Naive thymus-derived CD4-positive, alpha-beta T cell (primary cell): ENCODE results near the gene PDCD2L. TPM values are rescaled to one million over a fixed set of nuclear protein-coding genes. Genes with fewer than 3 reads are reported as not detected.
A peak's percentile ranks its signal among the peaks of the same experiment; 100 is the strongest.
"Not testable (repeated sequence)": the region's sequence is repeated elsewhere in the genome, so short reads cannot be mapped to it uniquely, and the experiment has no call there.

Source experiments
- ATAC-seq: fragments of 150-1000 bp; cut with Tn5 transposase; 2 replicates; pipeline ENCODE4 v1.10.0; 2021; ENCODE audit warnings: mild to moderate bottlenecking, moderate library complexity
- CTCF ChIA-PET: fragments of 350-600 bp; sonication (Branson Sonifier 250); formaldehyde crosslinking; loops from one replicate; lab custom pipeline; 2021; ENCODE audit warnings: antibody characterized with exemption; lab: Charles Lee
- POLR2A ChIA-PET: fragments of 350-600 bp; sonication (Branson Sonifier 250); formaldehyde crosslinking; loops from one replicate; lab custom pipeline; 2021; ENCODE audit warnings: antibody characterized with exemption, inconsistent platforms; lab: Charles Lee
- DNase-seq, 9 donors: peaks; one replicate each; pipeline versions ENCODE4 v3.0.0 to v3.0.0-alpha.2; 2020 to 2022; ENCODE audit warnings: mixed read lengths in 1 of 9
- H3K27ac ChIP-seq: one replicate; pipeline ENCODE4 v1.7.0; 2013; ENCODE audit warnings: mild to moderate bottlenecking, low read depth, low read length, moderate library complexity
- H3K27me3 ChIP-seq, 2 donors: one replicate each; pipeline ENCODE4 v1.7.0; 2013; ENCODE audit warnings: low read length in 2 of 2, mild to moderate bottlenecking in 2 of 2, moderate library complexity in 2 of 2; ENCODE audit not compliant: control insufficient read depth in 2 of 2, insufficient read depth in 2 of 2
- H3K36me3 ChIP-seq, 3 experiments: 1 replicate in 2 of 3; 2 replicates in 1 of 3; pipeline ENCODE4 v1.7.0; 2013; ENCODE audit warnings: low read length in 3 of 3, mild to moderate bottlenecking in 3 of 3, moderate library complexity in 1 of 3; ENCODE audit not compliant: insufficient read depth in 3 of 3, control insufficient read depth in 2 of 3
- H3K4me1 ChIP-seq, 2 donors: one replicate each; pipeline ENCODE4 v1.7.0; 2013; ENCODE audit warnings: low read length in 2 of 2, mild to moderate bottlenecking in 2 of 2, moderate library complexity in 1 of 2; ENCODE audit not compliant: control insufficient read depth in 2 of 2, insufficient read depth in 2 of 2
- H3K4me3 ChIP-seq: 2 replicates; pipeline ENCODE4 v1.7.0; 2013; ENCODE audit warnings: mild to moderate bottlenecking, low read length
- H3K9me3 ChIP-seq, 3 experiments: 1 replicate in 2 of 3; 2 replicates in 1 of 3; pipeline ENCODE4 v1.7.0; 2013; ENCODE audit warnings: low read length in 3 of 3; ENCODE audit not compliant: control insufficient read depth in 2 of 3
- H3K27ac Mint-ChIP-seq, 9 donors: one replicate each; pipeline ENCODE4 v1.8.0; 2020 to 2022; ENCODE audit warnings: mixed read lengths in 9 of 9, mild to moderate bottlenecking in 8 of 9, moderate library complexity in 5 of 9, inconsistent platforms in 2 of 9
- H3K27me3 Mint-ChIP-seq, 5 donors: one replicate each; pipeline ENCODE4 v1.8.0; 2021 to 2022; ENCODE audit warnings: mixed read lengths in 5 of 5, mild to moderate bottlenecking in 1 of 5
- H3K36me3 Mint-ChIP-seq, 5 donors: one replicate each; pipeline ENCODE4 v1.8.0; 2020 to 2022; ENCODE audit warnings: mixed read lengths in 5 of 5, mild to moderate bottlenecking in 3 of 5, inconsistent platforms in 1 of 5
- H3K4me1 Mint-ChIP-seq, 7 donors: one replicate each; pipeline ENCODE4 v1.8.0; 2020 to 2022; ENCODE audit warnings: mixed read lengths in 7 of 7, mild to moderate bottlenecking in 3 of 7, inconsistent platforms in 1 of 7
- H3K4me3 Mint-ChIP-seq, 10 donors: one replicate each; pipeline ENCODE4 v1.8.0; 2020 to 2022; ENCODE audit warnings: mild to moderate bottlenecking in 10 of 10, mixed read lengths in 10 of 10, moderate library complexity in 6 of 10, inconsistent platforms in 2 of 10
- H3K9me3 Mint-ChIP-seq, 11 donors: one replicate each; pipeline ENCODE4 v1.8.0; 2020 to 2022; ENCODE audit warnings: mixed read lengths in 11 of 11, mild to moderate bottlenecking in 4 of 11, inconsistent platforms in 1 of 11, moderate library complexity in 1 of 11
- intact Hi-C, 2 donors: fragments of 100-400 bp; cut with micrococcal nuclease; formaldehyde crosslinking; loops; one replicate each; pipeline ENCODE4 v1.15.1; 2023
- polyA plus RNA-seq, 2 donors: library from polyadenylated mRNA; unstranded; fragments of 300-500 nt; fragmentation: Illumina TruSeq; gene quantifications; one replicate each; pipeline ENCODE4 v1.2.3, GENCODE V29; 2021
- total RNA-seq, 6 experiments: library from RNA in 5 of 6; stranded (reverse) in 5 of 6; gene quantifications; 1 replicate in 5 of 6; 2 replicates in 1 of 6; pipeline ENCODE4 v1.2.3 and lab custom pipeline; 2021 to 2026

Gene PDCD2L
- total and polyA plus RNA-seq, 7 experiments from 2014 or later: 4.9 to 23.3 (median 14.4) TPM

GRCh38 chr19:34461375-34462100 is 57.3 kb downstream of the PDCD2L start:
- Histone ChIP-seq H3K27ac (no peak overlapping the region), H3K36me3 (peaks cover 24 to 89% (median 51%) of the 10 kb centered on the region in 3 experiments), H3K4me1 (no peaks in the 10 kb centered on the region), H3K9me3 (no peaks in the 10 kb centered on the region), H3K4me3 (no peak overlapping the region), H3K27me3 (no peaks in the 10 kb centered on the region)
- peaks cover 0 to 24% (median 7%) of the 10 kb centered on the region in 7 donors for H3K4me1 Mint-ChIP-seq
- POLR2A ChIA-PET: no interaction called here
- peak overlapping the region in 8 of 9 donors; percentile 22 to 70 (median 48) for H3K27ac Mint-ChIP-seq
- H3K4me3 Mint-ChIP-seq: no peak overlapping the region
- no peaks in the 10 kb centered on the region for H3K9me3 Mint-ChIP-seq
- peaks cover 23 to 56% (median 40%) of the 10 kb centered on the region in 5 donors for H3K36me3 Mint-ChIP-seq
- CTCF ChIA-PET: no interaction called here
- no peaks in the 10 kb centered on the region for H3K27me3 Mint-ChIP-seq
- ATAC-seq: no peak
- intact Hi-C loops: no loop called here
- no peak for DNase-seq

- H3K36me3 ChIP-seq: peaks cover 19 to 90% (median 48%) of the 10 kb centered on the region in 3 experiments
- peaks cover 0 to 21% (median 5%) of the 10 kb centered on the region in 7 donors for H3K4me1 Mint-ChIP-seq
- DNase-seq, H3K4me3 ChIP-seq, ATAC-seq, H3K4me3 Mint-ChIP-seq, H3K27me3 Mint-ChIP-seq, H3K9me3 ChIP-seq, CTCF ChIA-PET, H3K4me1 ChIP-seq, H3K27ac ChIP-seq, intact Hi-C loops, H3K27me3 ChIP-seq, POLR2A ChIA-PET, H3K9me3 Mint-ChIP-seq: not testable (repeated sequence)
- peak overlapping the region in 1 of 9 donors; percentile 72 for H3K27ac Mint-ChIP-seq
- peaks cover 19 to 56% (median 38%) of the 10 kb centered on the region in 5 donors for H3K36me3 Mint-ChIP-seq
These were observed 60.6 kb downstream of the PDCD2L start for GRCh38 chr19:34464785-34465184.

GRCh38 chr19:34468409-34468808 is 64.2 kb downstream of the PDCD2L start:
- intact Hi-C loops: no loop called here
- H3K4me3 ChIP-seq: no peak overlapping the region
- H3K36me3 ChIP-seq: peaks cover 0 to 84% (median 23%) of the 10 kb centered on the region in 3 experiments
- no peak for ATAC-seq
- no peaks in the 10 kb centered on the region for H3K27me3 ChIP-seq
- Mint-ChIP-seq H3K4me3 (no peak overlapping the region), H3K27ac (no peak overlapping the region), H3K36me3 (peaks cover 13 to 52% (median 36%) of the 10 kb centered on the region in 5 donors), H3K27me3 (no peaks in the 10 kb centered on the region), H3K9me3 (no peaks in the 10 kb centered on the region), H3K4me1 (peaks cover 0 to 4% (median 0%) of the 10 kb centered on the region in 7 donors)
- DNase-seq: no peak
- no peaks in the 10 kb centered on the region for H3K9me3 ChIP-seq
- ChIA-PET POLR2A (no interaction called here), CTCF (no interaction called here)
- H3K27ac ChIP-seq: no peak overlapping the region
- H3K4me1 ChIP-seq: no peaks in the 10 kb centered on the region

- CTCF ChIA-PET, POLR2A ChIA-PET, H3K4me3 ChIP-seq, H3K4me1 Mint-ChIP-seq, H3K9me3 ChIP-seq, ATAC-seq, DNase-seq, H3K27me3 Mint-ChIP-seq, H3K4me1 ChIP-seq, H3K27me3 ChIP-seq, H3K9me3 Mint-ChIP-seq, H3K4me3 Mint-ChIP-seq, H3K27ac ChIP-seq, intact Hi-C loops: not testable (repeated sequence)
- peaks cover 0 to 77% (median 17%) of the 10 kb centered on the region in 3 experiments for H3K36me3 ChIP-seq
- Mint-ChIP-seq H3K27ac (peak overlapping the region in 2 of 9 donors; percentile 19 to 62), H3K36me3 (peaks cover 13 to 52% (median 38%) of the 10 kb centered on the region in 5 donors)
These were observed 64.8 kb downstream of the PDCD2L start for GRCh38 chr19:34469026-34469425.

- Mint-ChIP-seq H3K4me1 (peaks cover 0 to 11% (median 0%) of the 10 kb centered on the region in 7 donors), H3K27ac (peak overlapping the region in 2 of 9 donors; percentile 22 to 54), H3K4me3 (no peak overlapping the region), H3K27me3 (no peaks in the 10 kb centered on the region), H3K9me3 (no peaks in the 10 kb centered on the region), H3K36me3 (peaks cover 13 to 36% (median 32%) of the 10 kb centered on the region in 5 donors)
- ChIA-PET POLR2A (no interaction called here), CTCF (interaction anchor here (0.5 kb wide), 1 partner anchor 71 kb away, joined by 5 read pairs; no protein-coding TSS in a partner anchor)
- Histone ChIP-seq H3K4me3 (no peak overlapping the region), H3K4me1 (no peaks in the 10 kb centered on the region), H3K27ac (no peak overlapping the region), H3K9me3 (no peaks in the 10 kb centered on the region), H3K27me3 (no peaks in the 10 kb centered on the region), H3K36me3 (peaks cover 0 to 48% (median 17%) of the 10 kb centered on the region in 3 experiments)
- no peak for DNase-seq
- intact Hi-C loops: no loop called here
- ATAC-seq: no peak
These were observed 67.9 kb downstream of the PDCD2L start for GRCh38 chr19:34471906-34472700.

GRCh38 chr19:34474233-34474989 is 70.2 kb downstream of the PDCD2L start:
- intact Hi-C loops: no loop called here
- Histone ChIP-seq H3K9me3 (no peaks in the 10 kb centered on the region), H3K4me3 (no peak overlapping the region), H3K27ac (no peak overlapping the region), H3K4me1 (no peaks in the 10 kb centered on the region), H3K36me3 (peaks cover 0 to 29% (median 0%) of the 10 kb centered on the region in 3 experiments), H3K27me3 (no peaks in the 10 kb centered on the region)
- CTCF ChIA-PET: no interaction called here
- Mint-ChIP-seq H3K9me3 (no peaks in the 10 kb centered on the region), H3K27ac (no peak overlapping the region), H3K4me3 (no peak overlapping the region), H3K36me3 (peaks cover 10 to 26% (median 22%) of the 10 kb centered on the region in 5 donors), H3K4me1 (peaks cover 0 to 6% (median 0%) of the 10 kb centered on the region in 7 donors), H3K27me3 (peaks cover 0 to 15% (median 8%) of the 10 kb centered on the region in 5 donors)
- POLR2A ChIA-PET: no interaction called here
- ATAC-seq (no peak), DNase-seq (no peak)
